Stimulated activated CD8-positive, alpha-beta memory T cell treated with anti-CD3 and anti-CD28 coated beads, Interleukin-12 subunit alpha, Interleukin-12 subunit beta, amount 100 ng/mL, for 4 hours (primary cell): ENCODE data around the gene MMD.
"Not testable (repeated sequence)": the region's sequence is repeated elsewhere in the genome, so short reads cannot be mapped to it uniquely, and the experiment has no call there.

ENCODE experiments used
- DNase-seq: peaks from one replicate; pipeline ENCODE4 v3.0.0-alpha.2; 2020; ENCODE audit warnings: low read depth

MMD gene

GRCh38 chr17:55443904-55444303 is 22.3 kb upstream of the MMD start:
- DNase-seq: no peak

- no peak for DNase-seq
These were observed 21.5 kb upstream of the MMD start for GRCh38 chr17:55442953-55443683.

GRCh38 chr17:55442462-55442861 is 20.8 kb upstream of the MMD start:
- DNase-seq: no peak

DNA sequence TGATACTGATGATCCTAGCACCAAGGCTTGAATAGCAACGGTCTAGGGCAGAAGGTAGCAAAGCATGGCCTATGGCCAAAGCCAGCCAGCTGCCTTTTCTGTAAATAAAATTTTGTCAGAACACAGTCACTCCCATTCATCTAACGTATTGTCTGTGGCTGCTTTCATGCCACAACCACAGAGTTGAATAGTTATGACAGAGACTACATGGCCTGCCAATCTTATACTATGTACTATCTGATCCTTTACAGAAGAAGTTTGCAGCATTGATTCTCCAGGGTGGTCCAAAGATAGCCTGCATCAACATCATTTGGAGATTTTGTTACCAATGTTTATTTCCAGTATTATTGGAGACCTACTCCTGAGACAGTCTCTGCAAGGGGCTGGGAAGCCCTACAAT is 19.9 kb upstream of the MMD start:
- no peak for DNase-seq

DNA sequence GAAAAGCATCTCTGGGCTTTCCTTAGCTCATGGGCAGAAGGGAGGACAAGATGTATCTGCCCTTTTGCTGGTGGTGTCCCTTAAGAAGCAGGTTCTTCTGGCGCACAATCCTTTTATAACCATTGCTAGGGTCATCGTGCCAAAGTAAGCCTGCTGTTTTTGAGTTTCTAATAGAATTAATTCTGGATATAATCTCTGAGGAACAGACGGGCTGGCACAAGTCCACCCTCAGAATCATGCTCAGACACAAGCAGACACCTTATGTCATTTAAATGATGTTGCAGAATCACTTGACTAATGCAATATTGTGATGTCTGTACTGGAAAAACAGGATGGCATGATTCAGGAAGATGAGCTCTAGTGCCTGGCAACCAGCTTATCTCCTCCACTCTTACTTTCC is 18.8 kb upstream of the MMD start:
- DNase-seq: no peak

GRCh38 chr17:55437159-55437605 is 15.5 kb upstream of the MMD start:
- no peak for DNase-seq

DNA sequence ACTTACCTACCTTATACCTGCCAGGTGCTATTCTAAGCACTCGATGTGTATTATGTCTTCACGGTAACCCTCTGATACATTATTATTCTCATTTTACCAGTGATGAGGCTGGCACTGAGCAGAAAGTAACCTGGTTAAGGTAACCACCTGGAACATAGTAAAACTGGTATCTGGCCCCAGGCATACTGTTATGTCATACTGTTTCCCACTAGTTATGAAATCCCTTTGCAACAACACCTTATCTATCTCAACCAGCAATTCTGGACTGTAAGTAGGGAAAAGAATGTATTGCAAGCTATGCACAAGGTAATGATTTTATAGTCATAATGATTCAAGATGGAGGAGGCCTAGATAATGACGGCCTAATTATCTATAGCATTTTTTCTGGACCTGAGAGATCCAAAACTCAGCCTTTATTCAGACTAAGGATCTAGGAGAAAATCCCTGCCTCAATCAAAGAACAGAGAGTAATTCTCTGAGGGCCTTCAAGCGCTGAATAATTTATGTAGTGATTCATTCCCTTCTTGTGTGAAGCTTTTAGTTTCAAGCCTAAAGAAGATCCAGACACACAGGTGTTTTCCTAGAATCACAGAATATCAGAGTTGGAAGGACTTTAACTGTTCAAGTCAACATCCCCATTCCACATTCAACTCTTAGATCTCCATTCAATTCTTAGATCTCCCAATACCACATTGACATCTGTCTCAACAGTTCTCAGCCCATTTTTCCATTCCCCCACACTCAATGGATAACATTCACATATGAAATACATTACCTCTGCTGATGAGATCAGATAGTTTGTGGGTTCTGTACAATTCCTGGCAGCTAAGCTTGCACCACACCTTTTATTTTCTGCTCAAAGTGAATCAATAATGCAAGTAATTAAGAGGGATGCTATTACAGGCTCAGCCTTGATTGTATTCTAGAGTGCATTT is 14.9 kb upstream of the MMD start:
- no peak for DNase-seq

DNA sequence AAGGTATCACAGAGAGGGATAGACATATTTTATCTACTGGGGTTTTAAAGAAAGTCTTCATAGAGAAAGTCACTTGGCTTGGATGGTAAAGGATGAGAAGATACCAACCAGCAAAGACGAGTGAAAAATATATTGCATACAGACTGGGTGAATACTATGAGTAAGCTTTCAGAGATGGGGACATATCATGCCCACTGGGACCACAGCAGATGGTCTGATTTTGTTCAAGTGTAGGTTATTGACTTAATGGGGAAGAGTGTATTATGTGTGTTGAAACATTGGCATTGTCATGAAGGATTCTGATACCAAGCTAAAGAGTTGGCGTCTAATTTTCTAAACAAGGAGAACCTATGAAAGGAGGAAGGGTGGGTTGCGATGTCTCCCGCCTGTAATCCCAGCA is 13.8 kb upstream of the MMD start:
- DNase-seq: no peak

DNA sequence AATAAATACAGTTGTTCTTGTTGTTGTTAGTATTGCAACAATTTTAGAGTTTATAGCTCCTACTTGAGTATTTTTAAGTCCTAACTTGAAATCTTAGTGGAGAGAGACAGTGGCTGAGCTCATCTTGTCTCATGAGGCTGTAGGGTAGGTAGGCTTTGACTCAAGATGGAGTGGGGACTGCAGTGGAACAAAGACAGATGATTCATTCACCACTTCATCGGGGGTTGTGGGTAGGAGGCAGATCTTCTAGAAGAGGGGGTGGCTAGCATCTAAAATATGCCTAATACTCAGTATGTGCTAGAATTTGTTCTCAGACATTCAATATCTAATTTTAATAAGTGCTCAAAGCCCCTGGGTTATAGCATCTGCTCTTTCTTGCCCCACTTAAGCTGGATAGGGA is 13.1 kb upstream of the MMD start:
- DNase-seq: no peak

- DNase-seq: no peak
These were observed 12.2 kb upstream of the MMD start for GRCh38 chr17:55433629-55434422.

DNA sequence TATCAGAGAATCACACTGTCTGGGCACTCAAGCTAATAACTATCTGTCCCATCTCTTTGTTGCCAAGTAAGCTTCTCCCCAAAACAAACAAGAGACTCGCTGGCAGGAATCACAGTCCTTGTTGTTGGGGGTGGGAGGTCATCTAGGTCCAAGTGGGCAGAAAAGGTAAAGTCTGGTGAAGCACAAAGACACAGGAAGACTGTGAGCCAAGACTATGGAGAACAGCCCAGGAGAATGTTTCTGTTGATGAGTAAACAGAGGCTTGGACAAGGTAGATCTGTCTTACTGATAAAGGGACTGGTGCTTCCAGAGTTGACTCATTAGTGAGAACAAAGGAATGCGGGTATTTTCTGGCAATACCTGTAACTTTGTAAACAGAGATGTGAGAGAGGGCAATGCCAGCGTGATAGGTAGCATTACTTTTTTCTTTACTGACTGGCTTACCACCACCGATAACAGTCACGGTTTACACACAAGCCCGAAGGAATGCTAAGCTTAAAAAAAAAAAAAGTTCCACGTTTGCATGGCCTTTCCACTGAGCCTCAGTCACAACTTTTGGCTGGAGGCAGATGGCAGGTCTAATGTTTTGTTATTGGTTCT is 11.5 kb upstream of the MMD start:
- DNase-seq: no peak

- DNase-seq: no peak
These were observed 10.9 kb upstream of the MMD start for GRCh38 chr17:55432358-55433028.

DNA sequence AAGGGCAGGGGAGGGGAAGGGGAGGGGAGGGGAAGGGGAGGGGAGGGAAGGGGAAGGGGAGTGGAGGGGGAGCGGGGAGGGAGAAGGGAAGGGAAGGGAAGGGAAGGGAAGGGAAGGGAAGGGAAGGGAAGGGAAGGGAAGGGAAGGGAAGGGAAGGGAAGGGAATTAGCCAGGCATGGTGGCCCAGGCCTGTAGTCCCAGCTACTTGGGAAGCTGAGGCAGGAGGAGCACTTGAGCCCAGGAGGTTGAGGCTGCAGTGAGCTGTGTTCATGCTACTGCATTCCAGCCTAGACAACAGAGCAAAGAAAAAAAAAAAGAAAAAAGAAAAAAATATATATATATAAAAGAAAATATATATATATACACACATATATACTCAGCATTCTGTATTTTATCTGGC is 10.3 kb upstream of the MMD start:
- DNase-seq: not testable (repeated sequence)

DNA sequence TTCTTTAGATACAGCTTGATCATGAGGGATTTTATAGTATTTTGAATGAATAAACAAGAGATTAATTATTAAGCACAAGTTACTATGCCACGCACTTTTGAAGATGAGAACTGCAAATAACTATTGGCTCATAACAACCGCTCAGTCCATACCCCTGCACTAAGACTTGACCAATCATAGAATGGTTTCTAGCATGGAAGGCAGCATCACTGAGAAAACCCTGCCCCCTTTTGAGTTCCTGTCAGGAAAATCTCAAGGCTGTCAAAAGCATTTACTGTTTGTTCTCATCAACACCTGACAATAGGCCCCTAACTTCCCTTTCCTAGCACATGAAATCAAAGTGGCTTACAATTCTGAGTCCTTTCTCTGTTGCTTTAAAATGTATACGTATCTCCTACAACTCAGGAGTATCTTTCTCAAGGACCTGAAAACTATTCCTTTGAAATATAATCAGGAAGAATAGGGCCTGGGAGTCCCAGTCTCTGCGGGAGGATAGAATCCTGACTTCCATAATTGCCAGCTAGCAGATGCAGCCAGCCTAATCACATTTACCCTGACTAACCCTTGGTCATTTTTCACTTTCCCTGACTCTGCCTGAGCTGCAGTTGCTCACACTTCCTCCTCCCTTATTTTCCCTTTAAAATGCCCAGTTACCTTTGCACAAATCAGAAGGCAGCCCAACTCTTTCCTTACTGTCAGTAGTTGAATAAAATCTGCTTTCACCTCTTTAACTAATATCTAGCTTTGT is 9.1 kb upstream of the MMD start:
- DNase-seq: no peak

DNA sequence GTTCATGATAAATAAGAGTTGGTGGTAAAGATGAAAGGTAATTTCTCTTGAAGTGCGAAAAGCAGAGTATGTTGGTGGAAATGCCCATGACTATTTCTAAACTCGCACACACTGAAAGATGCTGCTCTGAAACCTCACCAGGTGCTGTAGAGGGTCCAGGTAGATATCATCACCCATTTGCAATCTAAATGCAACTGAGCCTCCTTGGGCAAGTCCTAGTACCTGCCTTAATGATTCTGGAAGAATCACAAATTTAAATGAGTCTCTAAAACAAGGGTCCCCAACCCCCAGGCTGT is 5.9 kb upstream of the MMD start:
- no peak for DNase-seq

DNA sequence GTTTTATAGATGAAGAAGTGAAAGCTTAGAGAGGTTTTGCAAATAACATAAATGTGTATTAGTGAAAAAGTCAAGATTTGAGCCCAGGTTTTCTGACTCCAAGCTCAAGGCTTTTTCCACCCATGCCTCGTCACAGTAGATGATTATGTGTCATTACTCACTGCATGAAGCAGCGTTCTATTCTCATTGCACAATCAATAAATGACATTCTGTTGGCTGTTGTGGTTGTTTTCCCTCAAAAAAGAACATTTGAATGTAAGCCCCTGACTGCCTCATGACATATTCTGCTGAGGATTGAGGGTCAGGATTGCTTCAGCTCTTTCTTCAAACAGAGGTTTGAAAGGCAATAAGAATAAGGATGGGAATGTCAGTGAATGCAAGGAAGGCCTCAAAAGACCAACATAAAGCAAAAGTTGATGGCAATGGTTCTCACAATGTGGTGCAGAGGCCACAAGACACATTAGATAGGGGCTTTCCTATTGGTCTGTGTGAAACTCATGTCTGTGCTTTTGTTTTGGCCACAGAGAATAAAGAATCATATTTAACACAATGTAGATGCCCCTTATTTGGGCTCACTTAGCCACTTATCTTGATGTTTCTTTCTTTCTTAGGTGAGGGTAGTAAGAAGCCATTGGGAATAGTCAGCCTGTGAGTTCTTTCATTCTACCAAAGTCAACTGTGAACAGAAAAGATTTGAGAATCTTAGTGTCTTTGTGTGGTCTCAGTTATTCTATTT is 5.4 kb upstream of the MMD start:
- no peak for DNase-seq

DNA sequence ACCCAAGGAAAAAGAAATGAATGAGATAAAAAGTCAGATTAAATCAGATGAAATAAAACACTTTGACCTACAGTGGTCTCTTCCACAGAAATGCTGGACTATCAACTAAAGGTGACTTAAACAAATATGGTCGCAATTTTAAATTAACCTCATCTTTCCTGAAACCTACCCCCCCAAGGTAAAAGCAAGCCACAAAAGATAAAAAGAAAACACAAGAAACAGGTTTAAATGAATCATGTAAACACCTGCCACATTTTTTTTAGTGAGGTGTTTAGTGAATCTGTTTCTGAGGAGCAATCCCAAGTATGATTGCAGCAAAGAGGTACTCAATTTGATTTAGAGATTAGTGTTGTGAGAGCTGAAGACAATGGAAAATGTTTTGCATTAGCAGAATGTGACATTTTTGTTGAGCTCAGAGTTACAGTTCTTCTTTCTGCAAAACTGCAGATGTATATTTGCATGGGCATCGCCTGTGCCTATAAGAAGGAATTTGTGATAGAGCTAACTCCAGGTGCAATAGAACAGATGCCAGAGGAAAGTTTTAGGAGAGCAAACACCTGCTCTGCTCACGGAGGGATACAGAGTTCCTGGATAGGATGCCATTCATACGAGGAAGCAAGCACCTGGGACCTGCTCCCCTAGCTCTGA is 3.4 kb upstream of the MMD start:
- no peak for DNase-seq

DNA sequence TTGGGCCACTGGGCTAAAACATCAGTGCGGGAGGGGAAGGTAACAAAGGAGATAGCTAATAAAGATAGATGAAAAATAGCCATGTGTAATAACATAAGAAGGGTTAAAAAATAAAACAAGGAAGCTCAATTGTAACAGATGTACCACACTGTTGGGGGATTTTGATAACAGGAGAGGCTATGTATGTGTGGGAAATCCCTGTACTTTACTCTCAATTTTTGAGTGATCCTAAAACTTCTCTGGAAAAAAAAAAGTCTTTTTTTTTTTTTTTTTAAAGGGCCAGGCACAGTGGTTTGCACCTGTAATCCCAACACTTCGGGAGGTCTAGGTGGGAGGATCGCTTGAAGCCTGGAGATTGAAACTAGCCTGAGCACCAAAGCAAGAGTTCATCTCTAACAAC is 1.9 kb upstream of the MMD start:
- DNase-seq: no peak

- not testable (repeated sequence) for DNase-seq
These were observed 1.2 kb upstream of the MMD start for GRCh38 chr17:55422828-55423164.

DNA sequence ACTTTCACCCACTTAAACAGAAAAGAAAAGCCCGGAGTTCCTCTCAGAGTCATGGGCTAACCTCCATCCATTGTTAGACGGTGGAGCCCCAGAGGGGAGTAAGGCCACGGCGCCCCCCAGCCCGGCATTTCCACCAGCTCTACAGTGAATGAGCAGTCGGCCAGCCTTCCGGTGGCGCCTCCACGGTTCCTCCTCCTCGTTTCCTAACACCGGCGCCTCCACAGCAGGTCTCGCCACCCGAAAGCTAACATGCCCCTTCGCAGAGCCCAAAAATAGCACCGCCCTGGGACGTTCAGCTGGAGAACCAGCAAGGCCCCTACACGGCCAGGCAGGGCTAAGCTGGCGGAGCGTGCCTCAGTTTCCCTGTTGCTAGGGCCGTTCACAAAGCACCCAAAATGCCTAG is 858 bp downstream of the MMD start:
- peak; percentile 19 for DNase-seq
